Stimulated activated CD4-positive, alpha-beta T cell treated with anti-CD3 and anti-CD28 coated beads, Interleukin-4, amount 100 ng/mL, for 48 hours (primary cell): ENCODE results near the gene IL31.

Source experiments
- DNase-seq, 2 donors: peaks; one replicate each; pipeline ENCODE4 v3.0.0-alpha.2; 2020; ENCODE audit warnings: low read depth in 2 of 2

The IL31 gene

DNA sequence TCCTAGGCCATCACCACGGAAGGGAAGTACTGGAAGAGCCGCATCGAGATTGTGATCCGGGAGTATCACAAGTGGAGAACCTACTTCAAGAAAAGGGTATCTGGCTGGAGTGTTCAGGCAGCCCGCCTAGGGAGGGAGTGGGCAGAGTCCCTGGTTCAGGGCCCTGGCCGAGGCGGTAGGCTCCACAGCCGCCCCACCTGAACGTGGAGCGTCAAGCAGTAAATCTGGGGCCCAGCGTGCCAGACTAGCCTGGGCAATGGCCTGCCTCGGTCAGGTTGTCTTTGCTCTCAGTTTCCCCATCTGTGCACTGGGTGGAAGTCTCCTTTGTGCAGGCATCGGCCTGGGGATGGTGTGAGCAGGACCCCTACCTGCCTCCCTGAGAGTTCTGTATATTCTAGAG is 44.9 kb downstream of the IL31 start:
- no peak for DNase-seq

GRCh38 chr12:122128481-122128880 is 45.5 kb downstream of the IL31 start:
- DNase-seq: no peak

GRCh38 chr12:122127839-122128238 is 46.2 kb downstream of the IL31 start:
- DNase-seq: no peak

- DNase-seq: no peak
These were observed 47.1 kb downstream of the IL31 start for GRCh38 chr12:122126713-122127597.

- no peak for DNase-seq
These were observed 47.7 kb downstream of the IL31 start for GRCh38 chr12:122126342-122126635.

DNA sequence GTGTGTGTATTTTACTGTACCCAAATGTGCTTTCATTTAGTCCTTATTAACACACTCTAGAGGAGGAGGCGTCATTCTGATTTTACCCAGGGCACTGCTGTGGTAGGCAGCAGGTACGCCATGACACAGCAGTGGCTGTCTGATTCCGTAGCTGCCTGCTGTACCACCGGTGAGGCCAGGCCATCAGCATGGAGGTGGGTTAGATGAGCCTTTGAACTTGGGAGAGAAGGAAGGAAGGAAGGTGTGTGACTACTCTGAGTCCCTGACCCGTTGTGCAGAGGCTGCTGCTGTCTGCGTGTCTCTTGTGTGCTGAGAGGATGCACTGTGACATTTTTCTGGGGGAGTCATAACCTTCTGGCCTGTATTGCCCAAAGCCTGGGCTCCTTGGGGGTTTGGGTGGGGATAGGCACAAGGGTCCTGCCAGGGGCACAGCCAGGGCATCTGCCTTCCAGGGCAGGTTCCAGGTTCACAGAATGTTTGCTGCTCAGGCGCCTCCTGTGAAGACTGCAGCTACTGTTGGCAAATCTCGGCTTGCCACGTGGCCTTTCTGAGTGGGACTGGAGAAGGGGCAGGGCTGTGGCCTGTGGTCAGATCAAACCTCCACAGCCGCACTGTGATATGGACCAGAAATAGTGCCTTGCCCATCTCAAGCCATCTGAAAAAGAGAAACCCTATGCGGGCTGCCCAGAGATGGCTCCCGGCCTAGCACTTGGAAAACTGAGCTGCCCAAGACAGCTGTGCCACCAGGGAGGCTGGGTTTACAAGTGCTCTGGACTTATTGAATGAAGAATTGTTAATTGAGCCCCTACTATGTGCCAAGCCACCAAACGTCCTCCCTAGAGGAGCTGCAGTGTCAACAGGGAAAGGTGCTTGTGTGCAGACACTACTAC is 48.3 kb downstream of the IL31 start:
- no peak for DNase-seq

- no peak for DNase-seq
These were observed 49.7 kb downstream of the IL31 start for GRCh38 chr12:122124370-122124769.

DNA sequence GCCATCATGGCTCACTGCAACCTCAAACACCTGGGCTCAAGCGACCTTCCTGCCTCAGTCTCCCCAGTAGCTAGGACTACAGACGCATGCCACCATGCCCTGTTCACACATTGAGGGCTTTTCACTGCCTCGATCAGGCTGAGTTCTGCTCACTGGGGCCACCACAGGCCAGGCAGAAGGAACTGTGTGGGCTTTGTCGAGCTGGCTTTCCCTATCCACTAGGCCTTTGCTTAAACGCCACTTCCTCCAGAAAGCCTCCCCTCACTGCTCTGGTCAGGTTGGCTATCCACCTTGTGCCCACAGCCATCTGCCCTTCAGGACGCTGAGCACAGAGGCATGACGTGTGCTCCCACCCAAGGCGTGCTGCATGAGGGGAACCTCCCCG is 50.3 kb downstream of the IL31 start:
- no peak for DNase-seq

- DNase-seq: peak; percentile 56 to 57
These were observed 50.8 kb downstream of the IL31 start for GRCh38 chr12:122123051-122123760.
